GM18520 (cell line): ENCODE results near the gene CTSL.

Experiments used
- ATAC-seq: cut with Tn5 transposase; IDR thresholded peaks from one replicate; pipeline ENCODE4 v1.9.1; 2021; ENCODE audit not compliant: unreplicated experiment

CTSL gene

DNA sequence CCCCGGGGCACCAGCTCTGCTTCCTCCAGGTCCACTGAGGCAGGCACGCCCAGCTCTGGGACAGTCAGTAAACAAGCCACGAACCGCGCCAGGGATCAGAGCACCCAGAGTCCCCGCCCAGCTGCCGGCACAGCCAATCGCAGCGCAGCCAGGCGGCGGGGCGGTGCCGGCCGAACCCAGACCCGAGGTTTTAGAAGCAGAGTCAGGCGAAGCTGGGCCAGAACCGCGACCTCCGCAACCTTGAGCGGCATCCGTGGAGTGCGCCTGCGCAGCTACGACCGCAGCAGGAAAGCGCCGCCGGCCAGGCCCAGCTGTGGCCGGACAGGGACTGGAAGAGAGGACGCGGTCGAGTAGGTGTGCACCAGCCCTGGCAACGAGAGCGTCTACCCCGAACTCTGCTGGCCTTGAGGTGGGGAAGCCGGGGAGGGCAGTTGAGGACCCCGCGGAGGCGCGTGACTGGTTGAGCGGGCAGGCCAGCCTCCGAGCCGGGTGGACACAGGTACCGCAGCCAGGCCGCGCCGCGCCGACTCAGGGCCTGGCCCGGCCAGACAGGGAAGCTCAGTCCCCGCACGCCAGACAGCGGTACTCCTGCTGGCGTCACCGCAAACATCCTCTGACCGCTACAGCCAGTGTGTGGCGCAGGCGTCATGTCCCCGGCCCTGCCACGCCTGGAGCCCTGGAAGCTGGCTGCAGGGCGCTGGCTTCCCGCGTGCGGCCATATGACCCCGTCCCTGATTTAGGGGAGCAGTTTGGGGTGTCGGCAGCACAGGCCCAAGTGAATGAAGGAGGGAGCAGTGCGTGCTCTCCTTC, at the start of gene CTSL:
TSS of gene CTSL (plus strand) at position 220 of the 810 bp plus-strand sequence. CDS start 1,485 bp downstream, outside the sequence.
- ATAC-seq, result no peak

DNA sequence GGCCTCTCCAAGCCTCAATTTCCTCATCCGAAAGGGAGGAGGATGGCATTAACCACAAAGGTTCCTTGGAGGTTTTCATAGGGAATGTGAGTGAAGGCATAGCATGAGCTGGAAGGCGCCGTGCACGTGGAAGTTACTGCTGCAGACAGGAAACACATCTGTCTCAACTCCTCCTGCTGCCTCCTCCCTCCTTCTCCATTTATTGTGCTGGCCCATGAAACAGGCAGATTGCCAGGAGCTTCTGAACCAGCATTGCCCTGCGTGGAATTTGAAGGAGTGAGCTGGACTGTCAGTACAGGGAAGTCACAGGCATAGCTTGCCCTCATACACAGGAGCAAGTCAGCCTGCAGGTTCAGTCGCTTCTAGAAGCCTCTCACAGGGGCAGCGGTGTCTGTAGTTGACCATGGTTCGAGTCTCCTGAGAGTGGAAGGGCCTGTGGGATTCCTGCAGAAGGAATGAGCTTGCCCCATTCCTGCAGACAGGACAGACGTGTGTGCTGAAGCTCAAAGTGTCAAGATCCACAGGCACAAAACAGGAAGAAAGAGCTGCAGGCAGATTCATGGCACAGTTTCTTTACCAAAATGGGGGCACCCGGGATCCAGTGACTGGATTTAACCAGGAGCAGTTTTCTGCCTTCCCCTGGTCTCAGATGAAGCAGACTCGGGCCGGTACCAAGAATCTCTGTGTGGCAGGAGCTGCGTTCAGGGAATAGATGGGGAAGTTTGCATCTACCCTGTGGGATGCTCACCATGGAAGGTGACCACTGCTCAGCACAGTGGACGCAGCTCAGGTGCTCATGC, 48.7 kb upstream of the CTSL start:
- ATAC-seq, result no peak

DNA sequence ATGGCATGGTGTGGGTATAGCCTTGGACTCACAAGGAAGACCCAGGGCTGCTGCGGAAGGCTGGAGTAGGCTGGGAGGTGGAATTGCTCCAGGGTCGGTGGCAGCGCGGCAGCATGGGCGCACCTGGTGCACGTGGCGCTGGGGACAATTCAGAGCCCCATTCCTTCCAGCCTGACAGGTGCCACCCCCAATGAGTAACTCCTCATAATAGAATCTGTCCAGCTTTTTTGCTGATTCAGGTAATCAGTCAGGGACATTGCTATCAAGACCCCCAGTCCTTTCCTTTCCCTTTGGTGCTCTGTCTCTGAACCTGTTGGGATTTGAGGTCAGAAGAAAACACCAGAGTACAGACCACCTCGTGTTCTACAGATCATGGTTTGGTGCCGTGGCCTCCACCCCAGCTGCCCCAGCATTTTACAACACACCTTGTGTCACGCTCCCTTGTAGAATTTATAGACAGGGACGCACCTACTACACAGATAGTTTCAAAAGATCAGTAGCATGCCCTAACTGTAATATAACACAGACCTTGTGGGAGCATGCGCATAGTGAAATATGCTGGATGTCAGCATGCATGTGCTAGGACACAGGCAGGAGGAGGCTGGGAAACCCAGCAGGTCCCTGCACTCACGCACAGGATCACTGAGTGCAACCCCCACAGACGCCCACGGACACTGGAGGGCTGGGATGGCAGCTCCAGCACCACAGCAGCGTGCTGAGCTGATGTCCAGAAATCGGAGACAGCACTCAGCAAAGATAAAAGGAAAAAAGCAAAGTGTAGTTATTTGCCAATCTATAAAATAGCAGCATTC, 47.9 kb upstream of the CTSL start:
- no peak for ATAC-seq

DNA sequence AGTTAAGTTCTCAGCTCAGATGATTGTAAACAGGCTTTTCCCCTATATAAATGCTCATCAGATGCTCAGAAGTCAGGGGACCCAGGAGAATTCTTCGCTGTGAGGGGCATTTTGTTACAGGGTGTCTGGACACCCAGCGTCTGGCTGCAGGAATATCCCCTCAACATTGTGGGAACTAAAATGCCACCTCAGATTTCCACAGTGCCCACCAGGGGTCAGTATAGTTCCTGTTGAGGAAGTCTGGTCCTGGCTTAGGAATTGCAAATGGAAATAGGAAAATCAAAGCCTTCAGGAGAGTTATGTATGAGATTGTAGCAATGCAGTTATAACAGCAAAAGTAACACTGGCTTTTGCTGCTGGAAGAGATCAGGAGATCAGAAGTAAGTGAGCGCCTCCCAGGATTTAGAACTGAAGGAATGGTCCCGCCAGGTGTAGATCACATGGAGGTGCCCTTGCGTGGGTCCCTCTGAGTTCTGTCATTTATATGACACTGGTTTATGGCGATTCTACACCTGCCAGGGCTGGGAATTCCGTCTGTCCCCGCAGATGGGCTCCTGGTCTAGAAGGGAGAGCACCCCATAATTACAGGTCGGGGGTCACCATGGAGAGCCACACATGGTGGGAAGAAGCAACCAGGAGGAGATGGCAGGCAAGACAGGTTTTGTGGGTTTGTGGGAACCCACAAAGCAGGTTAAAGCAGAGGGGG, 47.1 kb upstream of the CTSL start:
- no peak for ATAC-seq

DNA sequence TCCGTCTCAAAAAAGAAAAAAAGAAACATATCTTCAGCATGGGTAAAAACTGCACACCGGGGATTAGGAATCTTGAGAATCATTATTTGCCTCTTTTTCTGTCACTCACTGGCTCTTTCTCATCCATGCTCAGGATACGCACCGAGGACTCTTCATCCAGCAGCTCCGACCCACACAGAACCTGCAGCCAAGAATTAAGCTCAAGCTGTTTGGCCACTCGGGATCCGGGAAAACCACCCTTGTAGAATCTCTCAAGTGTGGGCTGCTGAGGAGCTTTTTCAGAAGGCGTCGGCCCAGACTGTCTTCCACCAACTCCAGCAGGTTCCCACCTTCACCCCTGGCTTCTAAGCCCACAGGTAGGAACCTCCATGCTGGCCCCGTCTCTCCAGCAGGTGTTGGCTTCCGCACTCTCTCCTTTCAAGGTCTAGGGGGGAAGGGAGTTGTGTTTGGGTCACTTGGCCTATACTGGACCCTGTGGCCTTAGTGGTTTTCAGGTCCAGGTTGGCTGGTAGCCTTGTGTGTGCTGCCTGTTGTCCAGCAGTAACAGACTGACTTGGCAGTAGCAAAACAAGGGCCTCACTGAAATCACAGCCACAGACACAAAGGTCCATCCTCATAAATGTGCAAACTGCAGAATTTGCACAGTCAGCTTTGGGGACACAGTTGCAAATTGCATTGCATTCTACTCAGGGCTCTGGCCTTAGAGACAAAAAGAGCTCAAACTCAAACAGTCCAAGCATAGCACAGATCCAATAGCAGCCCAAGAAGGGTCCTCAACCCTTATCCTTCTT, 44.5 kb upstream of the CTSL start:
- ATAC-seq, result no peak

DNA sequence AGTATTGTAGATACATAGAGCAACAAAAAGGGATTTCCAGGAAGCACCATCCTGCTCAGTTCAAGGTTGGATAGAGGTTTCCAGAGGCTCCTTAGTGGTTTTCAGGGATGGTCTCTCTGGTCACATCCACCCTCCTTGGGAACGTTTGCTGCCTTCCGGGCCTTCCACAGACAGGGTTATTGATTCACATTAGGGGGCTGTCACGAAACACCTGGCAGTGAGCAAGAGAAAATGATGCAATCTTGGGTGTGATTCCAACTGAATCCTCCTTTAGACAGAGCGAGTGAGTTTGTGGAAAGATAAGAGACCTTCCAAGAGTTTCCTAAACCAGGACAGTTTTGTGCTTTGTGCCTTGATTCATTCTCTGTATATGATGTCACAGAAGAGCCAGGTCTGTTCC, 43.8 kb upstream of the CTSL start:
- no peak for ATAC-seq

DNA sequence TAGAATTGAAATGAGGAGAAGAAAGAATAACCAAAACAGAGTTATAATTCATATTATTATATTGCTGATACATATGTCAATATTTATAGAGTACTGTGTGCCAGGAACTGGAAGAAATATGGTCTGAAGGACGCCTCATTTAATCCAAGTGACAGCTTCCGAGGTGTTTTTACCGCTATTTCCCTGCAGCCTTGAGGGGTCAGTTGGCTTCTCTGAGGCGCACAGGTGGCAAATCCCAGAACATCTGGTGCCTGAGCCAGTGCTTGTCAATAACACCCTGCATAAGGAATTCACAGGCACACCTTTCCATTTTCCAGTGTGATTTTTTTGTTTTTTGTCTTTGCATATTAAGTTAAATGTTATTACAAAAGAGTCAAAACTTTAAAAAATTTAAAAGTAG, 43.3 kb upstream of the CTSL start:
- no peak for ATAC-seq

DNA sequence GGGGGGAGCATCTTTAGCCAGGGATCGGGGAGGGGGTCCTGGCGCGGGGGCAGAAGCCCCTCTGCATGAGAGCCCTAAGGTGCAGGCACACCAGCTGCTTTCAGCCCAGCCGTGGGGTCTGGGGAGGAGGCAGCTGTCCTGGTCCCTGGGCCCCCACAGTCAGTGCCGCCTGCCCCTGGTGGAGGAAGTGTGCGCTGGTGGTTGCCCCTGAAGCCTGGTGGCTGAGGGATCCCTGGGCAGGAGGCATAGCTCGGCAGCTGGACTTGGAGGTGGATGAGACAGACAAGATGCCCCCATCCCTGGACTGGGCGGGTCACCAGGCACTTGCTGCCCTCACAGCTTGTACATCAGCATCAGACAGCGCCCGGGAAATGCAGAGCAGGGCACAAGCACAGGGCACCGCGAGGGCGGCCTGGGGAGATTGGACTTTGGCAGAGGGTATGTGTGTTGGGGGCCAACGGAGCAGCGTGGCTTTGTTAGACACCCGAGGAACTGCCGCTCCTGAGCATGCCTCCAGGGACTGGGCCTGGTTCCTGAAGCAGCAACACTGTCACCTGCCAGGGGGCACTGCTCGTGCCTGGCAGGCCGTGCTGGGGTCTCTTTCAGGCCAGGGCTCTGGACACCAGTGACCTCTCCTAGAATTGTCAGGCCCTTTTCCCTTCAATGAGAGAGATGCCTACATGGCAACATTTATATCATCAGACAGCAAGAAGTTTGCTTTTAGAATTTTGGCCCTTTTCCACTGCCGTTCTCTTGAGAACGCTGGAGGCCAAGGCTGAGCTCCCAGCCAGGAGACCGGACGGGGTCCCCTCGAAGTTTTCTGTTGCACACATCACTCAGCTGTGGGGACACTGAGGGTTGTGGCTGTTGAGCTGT, 41.9 kb upstream of the CTSL start:
- no peak for ATAC-seq

DNA sequence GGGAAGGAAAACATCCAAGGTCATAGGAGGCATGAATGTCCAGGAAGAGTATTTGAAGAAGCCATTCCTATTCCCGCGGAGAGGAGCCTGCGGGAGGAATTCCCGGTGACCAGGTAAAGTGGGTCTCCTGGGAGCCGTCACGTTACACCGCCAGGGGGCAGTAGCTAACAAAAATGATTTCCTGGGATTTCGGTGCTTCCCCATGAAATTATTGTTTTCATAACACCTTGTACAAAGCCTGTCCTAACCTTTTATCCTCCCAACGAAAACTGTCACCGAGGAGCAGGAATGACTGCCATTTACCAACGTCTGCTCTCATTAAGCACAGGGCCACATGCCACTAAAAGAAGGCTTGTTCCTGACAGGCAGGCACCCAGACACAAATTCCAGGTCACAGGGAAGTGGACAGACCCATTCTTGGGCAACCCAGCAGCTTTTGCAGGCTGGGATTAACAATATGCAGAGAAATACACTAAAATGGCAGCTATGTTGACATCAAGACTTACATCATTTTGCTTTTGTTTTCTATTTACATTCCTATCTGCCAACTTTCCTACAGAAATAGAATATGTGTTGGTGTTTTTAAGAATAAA, 41.2 kb upstream of the CTSL start:
- no peak for ATAC-seq

DNA sequence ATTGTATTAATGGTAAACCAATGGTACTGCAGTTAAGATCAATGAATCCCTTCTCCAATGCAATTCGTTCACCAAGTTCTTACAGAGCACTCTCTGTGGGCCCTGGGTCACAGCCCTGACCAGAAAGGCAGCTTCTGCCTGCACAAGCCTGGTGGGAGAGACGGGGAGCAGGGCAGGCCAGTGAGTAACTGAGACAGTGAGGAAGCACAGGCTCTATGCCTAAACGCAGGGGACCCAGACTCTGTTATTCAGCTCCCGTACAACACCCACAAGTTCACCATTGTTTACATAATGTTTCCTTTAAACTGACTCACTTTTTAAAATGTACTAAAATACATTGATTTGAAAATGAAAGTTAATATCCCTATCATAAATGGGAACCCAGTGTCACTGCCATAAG, 40.5 kb upstream of the CTSL start:
- ATAC-seq, result no peak

DNA sequence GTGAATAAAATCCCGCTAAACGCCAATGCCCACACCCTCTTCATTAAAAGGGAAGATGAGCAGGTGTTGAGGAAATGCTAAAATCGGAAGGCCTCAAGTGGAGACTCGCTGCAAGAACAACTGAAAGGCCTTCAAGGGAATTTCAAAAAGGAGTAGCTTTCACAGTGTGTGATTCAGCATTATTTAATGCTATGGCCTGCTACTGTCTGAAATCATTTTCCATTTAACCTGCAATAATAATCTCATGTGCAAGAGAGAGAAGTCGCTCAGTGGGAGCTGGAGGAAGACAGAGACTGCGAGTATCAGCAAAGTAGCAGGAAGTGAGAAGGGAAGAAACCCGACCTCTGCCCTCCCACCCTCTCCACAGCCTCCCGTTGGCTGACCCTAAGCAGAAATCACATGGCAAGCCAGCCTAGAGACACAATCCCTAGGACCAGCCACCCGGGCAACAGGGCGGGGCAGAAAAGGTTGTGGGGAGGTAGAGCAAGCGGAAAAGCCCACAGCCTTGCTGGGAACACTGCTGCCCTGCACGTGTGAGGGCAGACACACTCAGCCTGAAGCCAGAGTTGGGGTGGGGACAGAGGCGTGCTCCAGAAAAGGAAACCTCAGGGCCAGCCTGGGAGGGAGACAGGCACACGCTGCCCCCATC, 39.9 kb upstream of the CTSL start:
- ATAC-seq, result no peak

DNA sequence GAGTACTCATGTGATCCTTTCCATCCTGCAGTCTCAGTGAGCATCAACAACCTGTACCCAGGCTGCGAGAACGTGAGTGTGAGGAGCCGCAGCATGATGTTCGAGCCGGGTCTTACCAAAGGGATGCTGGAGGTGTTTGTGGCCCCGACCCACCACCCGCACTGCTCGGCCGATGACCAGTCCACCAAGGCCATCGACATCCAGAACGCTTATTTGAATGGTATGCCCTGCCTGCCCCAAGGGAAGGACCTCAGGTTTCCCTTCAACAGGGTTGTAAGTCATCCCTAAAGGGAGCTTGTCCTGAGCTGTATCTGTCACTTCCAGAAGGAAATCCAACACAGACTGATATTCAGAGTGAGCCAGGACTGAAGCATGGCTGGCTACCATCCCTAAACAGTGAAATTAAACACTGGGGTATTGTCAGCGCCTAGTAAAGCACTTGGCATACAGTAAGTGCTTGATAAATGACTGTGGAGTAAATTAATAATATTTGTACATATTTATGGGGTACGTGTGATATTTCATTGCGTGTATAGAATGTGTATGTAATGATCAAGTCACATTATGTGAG, 39.3 kb upstream of the CTSL start:
- no peak for ATAC-seq

DNA sequence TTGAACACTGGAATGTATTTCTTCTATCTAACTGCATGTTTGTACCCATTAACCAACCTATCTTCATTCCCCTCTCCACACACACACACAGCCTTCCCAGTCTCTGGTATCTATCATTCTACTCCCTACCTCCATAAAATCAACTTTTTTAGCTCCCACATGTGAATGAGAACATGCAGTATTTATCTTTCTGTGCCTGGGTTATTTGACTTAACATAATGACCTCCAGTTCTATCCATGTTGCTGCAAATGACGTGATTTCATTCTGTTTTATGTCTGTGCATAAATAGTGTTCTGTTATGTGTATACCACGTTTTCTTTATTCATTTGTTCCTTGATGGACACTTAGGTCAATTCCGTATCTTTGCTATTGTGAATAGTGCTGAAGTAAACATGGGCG, 38.7 kb upstream of the CTSL start:
- no peak for ATAC-seq

DNA sequence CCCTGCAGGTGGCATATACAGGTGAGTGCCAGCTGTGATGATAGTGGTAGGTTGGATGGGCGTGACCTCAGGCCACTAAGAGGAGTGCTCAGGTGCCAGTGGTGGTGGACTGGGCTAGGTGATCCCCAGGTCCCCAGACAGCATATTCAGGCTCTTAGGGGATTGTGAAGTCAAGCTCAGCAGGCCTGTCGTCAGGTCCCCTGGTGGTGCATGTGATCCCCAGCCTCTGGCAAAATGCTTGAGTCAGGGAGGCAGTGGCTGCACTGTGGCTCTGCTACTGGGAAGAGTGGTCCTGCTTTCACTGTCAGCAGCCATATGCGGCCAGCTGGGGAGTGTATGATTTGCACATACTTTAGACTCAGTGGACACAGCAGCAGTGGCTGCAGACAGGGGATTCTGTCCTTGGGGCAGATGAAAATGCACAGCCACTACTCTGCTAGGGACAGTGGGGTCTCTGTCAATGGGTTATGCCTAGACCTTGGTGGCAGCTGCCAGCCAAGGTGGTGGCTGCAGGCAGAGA, 31.6 kb upstream of the CTSL start:
- ATAC-seq, result no peak

DNA sequence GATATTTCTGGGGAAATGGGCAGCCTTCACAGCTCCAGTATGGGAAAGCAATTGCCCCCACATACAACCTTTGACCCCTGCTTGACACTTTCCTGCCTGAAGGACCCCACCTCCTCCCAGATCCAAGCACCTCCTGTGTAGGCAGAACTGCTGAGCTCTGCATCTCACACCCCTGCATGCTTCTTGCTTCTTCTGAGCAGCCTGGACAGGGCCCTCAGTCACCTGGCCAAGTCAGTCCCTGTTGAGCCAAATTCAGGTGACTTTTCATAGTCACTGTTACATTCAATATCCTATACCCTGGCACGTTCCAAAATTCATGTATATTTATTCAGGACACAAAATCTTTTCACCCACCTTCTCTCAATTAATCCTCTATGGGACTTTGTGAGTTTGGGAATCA, 30.4 kb upstream of the CTSL start:
- no peak for ATAC-seq

DNA sequence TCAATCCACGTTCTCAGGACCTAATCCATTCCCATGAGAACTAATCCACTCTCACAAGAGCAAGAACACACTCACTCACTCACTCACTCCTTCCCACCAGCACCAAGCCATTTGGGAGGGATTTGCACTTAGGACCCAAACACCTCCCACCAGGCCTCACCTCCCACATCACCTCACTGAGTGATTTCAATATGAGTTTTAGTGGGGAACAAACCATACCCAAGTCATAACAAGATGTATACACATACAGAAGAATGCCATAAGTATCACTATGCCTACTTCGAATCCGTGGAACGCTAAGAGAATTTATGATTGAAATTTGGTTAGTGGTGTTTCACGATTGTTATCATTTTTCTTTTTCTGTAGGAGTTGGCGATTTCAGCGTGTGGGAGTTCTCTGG, 29.3 kb upstream of the CTSL start:
- no peak for ATAC-seq

DNA sequence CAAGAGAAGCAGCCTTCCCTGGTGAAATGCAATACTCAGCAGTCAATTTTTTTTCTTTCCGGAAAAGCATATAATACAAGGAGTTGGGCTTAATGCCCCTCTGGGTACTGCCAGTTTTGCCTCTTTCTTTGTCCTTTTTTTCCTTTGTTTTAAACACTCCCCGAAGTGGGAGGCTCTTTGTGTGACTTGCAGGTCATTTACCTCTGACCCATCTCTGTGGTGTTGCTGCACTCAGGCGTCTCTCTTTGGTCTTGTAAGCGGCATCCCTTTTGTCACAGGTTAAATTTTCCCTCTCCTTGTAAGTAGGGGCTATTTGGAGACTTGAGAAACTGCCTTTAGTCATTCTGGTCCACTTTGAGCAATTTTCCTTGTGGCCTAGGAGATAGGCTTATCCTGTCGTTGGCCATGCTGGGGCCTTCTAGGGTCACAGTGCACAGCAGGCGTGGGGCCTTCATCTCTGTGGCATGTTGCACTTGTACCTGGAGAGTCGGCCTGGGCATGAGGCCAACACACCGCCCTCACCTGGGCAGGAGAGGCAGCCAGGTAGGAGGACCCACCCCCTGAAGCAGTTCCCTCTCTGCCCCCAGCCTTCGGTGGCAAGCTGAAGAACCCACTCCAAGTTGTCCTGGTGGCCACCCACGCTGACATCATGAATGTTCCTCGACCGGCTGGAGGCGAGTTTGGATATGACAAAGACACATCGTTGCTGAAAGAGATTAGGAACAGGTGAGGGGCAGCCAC, 27.7 kb upstream of the CTSL start:
- ATAC-seq, result no peak
